ENCODE measurements around the gene PPP2R5A.

PPP2R5A gene

GRCh38 chr1:212241957-212242287 is 43.3 kb upstream of the PPP2R5A start:
- no peak for DNase-seq (ENCODE audit: low spot score)
- ChIA-PET CTCF (no interaction called here), POLR2A (ENCODE audit: low non-redundant PET) (no interaction called here)
- no peak overlapping the region for H3K27ac ChIP-seq
- no peak for TF ChIP-seq CTCF (conservative IDR thresholded peaks at IDR 0.05; ENCODE audit: low read depth)

GRCh38 chr1:212242288-212242984 is 42.8 kb upstream of the PPP2R5A start:
- POLR2A ChIA-PET (ENCODE audit: low non-redundant PET): no interaction called here
- H3K27ac ChIP-seq: no peak overlapping the region
- TF ChIP-seq CTCF (conservative IDR thresholded peaks at IDR 0.05; ENCODE audit: low read depth): no peak
- CTCF ChIA-PET: no interaction called here
- no peak for DNase-seq (ENCODE audit: low spot score)

GRCh38 chr1:212242985-212243308 is 42.3 kb upstream of the PPP2R5A start:
- TF ChIP-seq CTCF (conservative IDR thresholded peaks at IDR 0.05; ENCODE audit: low read depth): no peak
- ChIA-PET POLR2A (ENCODE audit: low non-redundant PET) (no interaction called here), CTCF (no interaction called here)
- DNase-seq (ENCODE audit: low spot score): no peak
- no peak overlapping the region for H3K27ac ChIP-seq

- TF ChIP-seq CTCF (conservative IDR thresholded peaks at IDR 0.05; ENCODE audit: low read depth): no peak
- DNase-seq (ENCODE audit: low spot score): no peak
- no peak overlapping the region for H3K27ac ChIP-seq
- POLR2A ChIA-PET (ENCODE audit: low non-redundant PET): no interaction called here
- CTCF ChIA-PET: no interaction called here
Observed at GRCh38 chr1:212244441-212244840, 40.8 kb upstream of the PPP2R5A start.

DNA sequence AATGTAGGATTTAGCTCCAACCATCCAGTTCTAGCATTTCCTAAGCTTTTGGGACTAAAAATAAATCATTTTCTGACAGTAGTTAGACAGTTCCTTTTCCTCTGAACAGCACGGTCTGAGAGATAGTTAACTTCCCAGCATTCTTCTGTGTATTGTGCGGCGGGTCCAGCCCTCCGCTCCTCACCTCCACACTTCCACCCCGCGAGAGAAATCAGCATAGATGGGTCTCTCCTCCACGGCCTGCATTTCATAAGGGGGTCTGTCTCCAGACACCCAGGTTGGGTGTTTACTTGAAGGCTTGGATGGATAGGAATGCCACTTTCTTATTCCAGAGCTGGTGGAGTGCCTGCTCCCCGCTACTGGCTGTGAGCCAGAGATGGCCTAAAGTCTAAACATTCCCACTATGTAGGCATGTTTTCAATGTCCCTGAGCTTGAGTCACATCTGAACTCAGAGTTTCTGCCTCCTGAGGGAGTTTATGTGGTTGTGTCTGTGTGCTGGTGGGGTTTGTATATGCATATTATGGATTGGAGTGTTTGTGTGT is 38.0 kb upstream of the PPP2R5A start:
- ChIA-PET POLR2A (ENCODE audit: low non-redundant PET) (no interaction called here), CTCF (no interaction called here)
- H3K27ac ChIP-seq: no peak overlapping the region
- DNase-seq (ENCODE audit: low spot score): no peak
- no peak for TF ChIP-seq CTCF (conservative IDR thresholded peaks at IDR 0.05; ENCODE audit: low read depth)

GRCh38 chr1:212247988-212248387 is 37.2 kb upstream of the PPP2R5A start:
- TF ChIP-seq CTCF (conservative IDR thresholded peaks at IDR 0.05; ENCODE audit: low read depth): no peak
- DNase-seq (ENCODE audit: low spot score): no peak
- POLR2A ChIA-PET (ENCODE audit: low non-redundant PET): no interaction called here
- CTCF ChIA-PET: no interaction called here
- H3K27ac ChIP-seq: no peak overlapping the region
